H9 (cell line): Measurements from ENCODE around the gene TBC1D22A. TPM values are rescaled to one million over a fixed set of nuclear protein-coding genes. Genes with fewer than 3 reads are reported as not detected.

Experiments
- DNase-seq: peaks from one replicate; pipeline ENCODE4 v3.0.0-alpha.2; 2017
- H2AFZ ChIP-seq: one replicate; pipeline ENCODE4 v1.6.1; 2013; ENCODE audit warnings: mild to moderate bottlenecking, low read length, control low read depth, moderate library complexity
- H2AK5ac ChIP-seq: 2 replicates; pipeline ENCODE4 v1.6.1; 2013; ENCODE audit warnings: low read length, control low read depth, mixed read lengths; ENCODE audit not compliant: insufficient read length
- H2BK120ac ChIP-seq: one replicate; pipeline ENCODE4 v1.6.1; 2013; ENCODE audit warnings: low read depth, mild to moderate bottlenecking, low read length, control low read depth, inconsistent platforms; ENCODE audit not compliant: poor library complexity, severe bottlenecking
- H2BK12ac ChIP-seq: 2 replicates; pipeline ENCODE4 v1.6.1; 2013; ENCODE audit warnings: low read length, control low read depth, mixed read lengths, low read depth; ENCODE audit not compliant: insufficient read length
- H2BK15ac ChIP-seq: 2 replicates; pipeline ENCODE4 v1.6.1; 2013; ENCODE audit warnings: low read depth, low read length, control low read depth
- H2BK20ac ChIP-seq: one replicate; pipeline ENCODE4 v1.6.1; 2013; ENCODE audit warnings: low read depth, mild to moderate bottlenecking, low read length, control low read depth, inconsistent platforms; ENCODE audit not compliant: poor library complexity, severe bottlenecking
- H2BK5ac ChIP-seq: 2 replicates; pipeline ENCODE4 v1.6.1; 2013; ENCODE audit warnings: low read length, control low read depth, mixed read lengths; ENCODE audit not compliant: insufficient read length
- H3K14ac ChIP-seq: 2 replicates; pipeline ENCODE4 v1.6.1; 2013; ENCODE audit warnings: low read length, control low read depth; ENCODE audit not compliant: insufficient read depth
- H3K18ac ChIP-seq: 2 replicates; pipeline ENCODE4 v1.6.1; 2013; ENCODE audit warnings: low read depth, mild to moderate bottlenecking, mixed read lengths, low read length, control low read depth; ENCODE audit not compliant: insufficient read length
- H3K23ac ChIP-seq: 2 replicates; pipeline ENCODE4 v1.6.1; 2013; ENCODE audit warnings: low read length, control low read depth, mixed read lengths, low read depth; ENCODE audit not compliant: insufficient read length
- H3K23me2 ChIP-seq: 2 replicates; pipeline ENCODE4 v1.6.1; 2013; ENCODE audit warnings: low read depth, mild to moderate bottlenecking, mixed read lengths, low read length, control low read depth; ENCODE audit not compliant: insufficient read length, poor library complexity, severe bottlenecking
- H3K27ac ChIP-seq: 2 replicates; pipeline ENCODE4 v1.5.1; 2013; ENCODE audit warnings: low read length, control low read depth, mixed read lengths, low read depth; ENCODE audit not compliant: insufficient read length
- H3K27me3 ChIP-seq: 2 replicates; pipeline ENCODE4 v1.6.1; 2013; ENCODE audit warnings: low read length, control low read depth, inconsistent platforms; ENCODE audit not compliant: insufficient read depth
- H3K4ac ChIP-seq: 2 replicates; pipeline ENCODE4 v1.6.1; 2013; ENCODE audit warnings: low read depth, mild to moderate bottlenecking, control low read depth, inconsistent platforms, low read length, moderate library complexity
- H3K4me1 ChIP-seq: 2 replicates; pipeline ENCODE4 v1.6.1; 2013; ENCODE audit warnings: low read length, control low read depth, inconsistent platforms; ENCODE audit not compliant: insufficient read depth
- H3K4me2 ChIP-seq: 2 replicates; pipeline ENCODE4 v1.6.1; 2013; ENCODE audit warnings: low read length, control low read depth, mixed read lengths; ENCODE audit not compliant: insufficient read length, insufficient read depth
- H3K56ac ChIP-seq: 2 replicates; pipeline ENCODE4 v1.6.1; 2013; ENCODE audit warnings: low read depth, mild to moderate bottlenecking, mixed read lengths, low read length, control low read depth; ENCODE audit not compliant: insufficient read length
- H3K79me1 ChIP-seq: 2 replicates; pipeline ENCODE4 v1.6.1; 2013; ENCODE audit warnings: low read depth, mild to moderate bottlenecking, moderate library complexity, low read length, control low read depth, inconsistent platforms; ENCODE audit not compliant: insufficient read depth, poor library complexity, severe bottlenecking
- H3K79me2 ChIP-seq: 2 replicates; pipeline ENCODE4 v1.6.1; 2013; ENCODE audit warnings: low read length, control low read depth, inconsistent platforms; ENCODE audit not compliant: insufficient read depth
- H3K9ac ChIP-seq: 2 replicates; pipeline ENCODE4 v1.6.1; 2013; ENCODE audit warnings: low read length, control low read depth, mixed read lengths; ENCODE audit not compliant: insufficient read length; ENCODE audit errors: extremely low read depth
- H3K9me3 ChIP-seq: one replicate; pipeline ENCODE4 v1.6.1; 2013; ENCODE audit warnings: low read depth, low read length, inconsistent platforms; ENCODE audit not compliant: control insufficient read depth
- H3T11ph ChIP-seq: one replicate; pipeline ENCODE4 v1.6.1; 2013; ENCODE audit warnings: mild to moderate bottlenecking, low read length, control low read depth, inconsistent platforms
- H4K20me1 ChIP-seq: one replicate; pipeline ENCODE4 v1.6.1; 2013; ENCODE audit not compliant: control insufficient read depth, insufficient read length, insufficient read depth
- H4K5ac ChIP-seq: 2 replicates; pipeline ENCODE4 v1.6.1; 2013; ENCODE audit warnings: low read depth, mild to moderate bottlenecking, mixed read lengths, low read length, control low read depth; ENCODE audit not compliant: insufficient read length
- H4K8ac ChIP-seq: replicated peaks from 2 replicates; pipeline ENCODE4 v1.6.1; 2013; ENCODE audit warnings: low read length, control low read depth, mixed read lengths, low read depth; ENCODE audit not compliant: insufficient read length
- H4K91ac ChIP-seq: 2 replicates; pipeline ENCODE4 v1.6.1; 2013; ENCODE audit warnings: low read depth, mild to moderate bottlenecking, moderate library complexity, mixed read lengths, low read length, control low read depth; ENCODE audit not compliant: insufficient read length
- H3K27ac Mint-ChIP-seq, 3 experiments: 2 replicates in 2 of 3; 3 replicates in 1 of 3; pipeline ENCODE4 v1.8.0; 2020 to 2021; ENCODE audit warnings: mixed read lengths in 3 of 3, mild to moderate bottlenecking in 1 of 3, moderate library complexity in 1 of 3
- H3K27me3 Mint-ChIP-seq: 2 replicates; pipeline ENCODE4 v1.8.0; 2021; ENCODE audit warnings: low read depth, mild to moderate bottlenecking, moderate library complexity, mixed read lengths
- H3K36me3 Mint-ChIP-seq, 3 experiments: 2 replicates in 2 of 3; 3 replicates in 1 of 3; pipeline ENCODE4 v1.8.0; 2020 to 2021; ENCODE audit warnings: low read depth in 3 of 3, mixed read lengths in 3 of 3; ENCODE audit not compliant: insufficient read depth in 1 of 3
- H3K4me1 Mint-ChIP-seq, 2 experiments: 2 replicates each; pipeline ENCODE4 v1.8.0; 2020; ENCODE audit warnings: mixed read lengths in 2 of 2
- H3K4me3 Mint-ChIP-seq, 2 experiments: 2 replicates in 1 of 2; 3 replicates in 1 of 2; pipeline ENCODE4 v1.8.0; 2020 to 2021; ENCODE audit warnings: mild to moderate bottlenecking in 2 of 2, mixed read lengths in 2 of 2, moderate library complexity in 1 of 2
- H3K9me3 Mint-ChIP-seq, 2 experiments: 2 replicates in 1 of 2; 3 replicates in 1 of 2; pipeline ENCODE4 v1.8.0; 2020; ENCODE audit warnings: mild to moderate bottlenecking in 2 of 2, mixed read lengths in 2 of 2, moderate library complexity in 1 of 2
- WGBS: extraction: QIAGEN DNeasy Blood & Tissue Kit; methylation state at CpG from one replicate; pipeline ENCODE4 v1.1.7; 2013; ENCODE audit warnings: missing lambda C conversion rate, low lambda C conversion rate, mixed read lengths; ENCODE audit not compliant: insufficient read length; ENCODE audit errors: extremely low coverage; 5-methylcytosine and 5-hydroxymethylcytosine counted together
- total RNA-seq: library from RNA; stranded (reverse); gene quantifications from 2 replicates; pipeline ENCODE4 v1.2.1, GENCODE V29; 2021
- TF ChIP-seq, protein P1 (sequence below): fragments of 200-600 bp; sonication (generic); conservative IDR thresholded peaks from 3 replicates; pipeline ENCODE4 v1.8.0; 2021; ENCODE audit warnings: antibody characterized with exemption, mild to moderate bottlenecking

TBC1D22A gene
- total RNA-seq, 1 experiment from 2014 or later = 20.8 TPM

DNA sequence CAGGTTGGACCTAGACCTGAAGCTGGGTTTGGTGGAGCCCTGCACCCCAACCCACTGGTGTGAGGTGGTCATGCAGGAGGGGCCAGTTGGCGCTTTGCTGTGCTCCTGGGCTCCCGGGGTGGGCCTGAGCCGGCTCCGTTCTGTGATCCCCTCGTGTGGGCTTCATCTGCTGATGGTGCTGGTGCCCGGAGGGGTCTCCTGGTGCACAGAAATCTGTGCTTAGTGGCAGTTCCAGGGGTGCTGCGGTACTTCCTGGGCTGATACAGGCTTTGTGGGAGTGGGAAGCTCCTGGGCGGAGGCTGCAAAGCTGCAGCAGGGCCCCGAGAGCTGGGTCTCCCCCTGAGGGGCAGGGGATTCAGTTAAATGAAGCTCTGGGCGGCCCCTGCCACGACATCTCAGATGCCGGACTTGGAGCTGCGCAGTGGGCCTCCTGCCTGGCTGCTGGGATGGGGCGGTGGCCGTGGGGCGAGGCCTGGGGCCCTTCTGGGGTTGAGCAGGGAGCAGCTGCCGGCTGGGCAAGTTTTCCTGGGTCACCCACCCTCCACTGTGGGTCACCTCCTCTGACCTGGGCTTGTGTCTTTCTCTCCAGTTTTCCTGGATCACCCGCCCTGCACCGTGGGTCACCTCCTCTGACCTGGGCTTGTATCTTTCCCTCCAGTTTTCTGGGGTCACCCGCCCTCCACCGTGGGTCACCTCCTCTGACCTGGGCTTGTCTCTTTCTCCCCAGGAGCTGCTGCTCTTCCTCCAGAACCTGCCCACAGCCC, 410.5 kb downstream of the TBC1D22A start:
- H2BK15ac ChIP-seq = no peak overlapping the region
- no peaks in the 10 kb centered on the region for H3K23me2 ChIP-seq
- H4K20me1 ChIP-seq = peaks cover 2% of the 10 kb centered on the region
- no peaks in the 10 kb centered on the region for H3K79me1 ChIP-seq
- H3K56ac ChIP-seq = no peak overlapping the region
- no peak overlapping the region for H2AK5ac ChIP-seq
- peaks cover under 1 to 11% of the 10 kb centered on the region in 2 experiments; a peak in 4 of 5 replicates for H3K9me3 Mint-ChIP-seq
- no peak overlapping the region for H2AFZ ChIP-seq
- H4K8ac ChIP-seq = no peak overlapping the region
- H3K27ac ChIP-seq = no peak overlapping the region
- H2BK20ac ChIP-seq = no peak overlapping the region
- H3K36me3 Mint-ChIP-seq = peaks cover 3 to 11% (median 8%) of the 10 kb centered on the region in 3 experiments; a peak in 6 of 7 replicates
- H3T11ph ChIP-seq = no peak overlapping the region
- H3K4me1 ChIP-seq = no peaks in the 10 kb centered on the region
- peak; percentile 21 for DNase-seq
- H3K4me2 ChIP-seq = no peak overlapping the region
- no peak overlapping the region for H3K18ac ChIP-seq
- no peak overlapping the region for H2BK12ac ChIP-seq
- WGBS = no CpG with 5 or more reads among the region's 21 CpGs
- TF ChIP-seq, protein P1, sequence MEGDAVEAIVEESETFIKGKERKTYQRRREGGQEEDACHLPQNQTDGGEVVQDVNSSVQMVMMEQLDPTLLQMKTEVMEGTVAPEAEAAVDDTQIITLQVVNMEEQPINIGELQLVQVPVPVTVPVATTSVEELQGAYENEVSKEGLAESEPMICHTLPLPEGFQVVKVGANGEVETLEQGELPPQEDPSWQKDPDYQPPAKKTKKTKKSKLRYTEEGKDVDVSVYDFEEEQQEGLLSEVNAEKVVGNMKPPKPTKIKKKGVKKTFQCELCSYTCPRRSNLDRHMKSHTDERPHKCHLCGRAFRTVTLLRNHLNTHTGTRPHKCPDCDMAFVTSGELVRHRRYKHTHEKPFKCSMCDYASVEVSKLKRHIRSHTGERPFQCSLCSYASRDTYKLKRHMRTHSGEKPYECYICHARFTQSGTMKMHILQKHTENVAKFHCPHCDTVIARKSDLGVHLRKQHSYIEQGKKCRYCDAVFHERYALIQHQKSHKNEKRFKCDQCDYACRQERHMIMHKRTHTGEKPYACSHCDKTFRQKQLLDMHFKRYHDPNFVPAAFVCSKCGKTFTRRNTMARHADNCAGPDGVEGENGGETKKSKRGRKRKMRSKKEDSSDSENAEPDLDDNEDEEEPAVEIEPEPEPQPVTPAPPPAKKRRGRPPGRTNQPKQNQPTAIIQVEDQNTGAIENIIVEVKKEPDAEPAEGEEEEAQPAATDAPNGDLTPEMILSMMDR = no peak
- no peak overlapping the region for H2BK120ac ChIP-seq
- no peaks in the 10 kb centered on the region for H3K27me3 ChIP-seq
- no peak overlapping the region for H3K23ac ChIP-seq
- H2BK5ac ChIP-seq = no peak overlapping the region
- H3K4me1 Mint-ChIP-seq = no peaks in the 10 kb centered on the region
- H3K27ac Mint-ChIP-seq = no peak overlapping the region
- H3K4me3 Mint-ChIP-seq = no peak overlapping the region
- no peak overlapping the region for H4K5ac ChIP-seq
- H3K27me3 Mint-ChIP-seq = no peaks in the 10 kb centered on the region; the same call in 1 of the 2 replicates
- no peak overlapping the region for H4K91ac ChIP-seq
- no peaks in the 10 kb centered on the region for H3K9me3 ChIP-seq
- no peak overlapping the region for H3K9ac ChIP-seq
- no peaks in the 10 kb centered on the region for H3K79me2 ChIP-seq
- H3K4ac ChIP-seq = no peak overlapping the region
- H3K14ac ChIP-seq = no peak overlapping the region; the same call in 1 of the 2 replicates
